COLO668 (cell line): Measurements from ENCODE around the gene BICC1.

Experiments
- DNase-seq: peaks from one replicate; lab custom pipeline; 2025; ENCODE audit not compliant: unreplicated experiment; lab: John Stamatoyannopoulos, UW

Gene BICC1

GRCh38 chr10:58817201-58817846, 304.7 kb downstream of the BICC1 start:
- no peak for DNase-seq

- DNase-seq: no peak
These were observed 306.2 kb downstream of the BICC1 start for GRCh38 chr10:58818900-58819299.

GRCh38 chr10:58820386-58820785, 307.7 kb downstream of the BICC1 start:
- DNase-seq: no peak

- no peak for DNase-seq
These were observed 308.4 kb downstream of the BICC1 start for GRCh38 chr10:58820861-58821751.

GRCh38 chr10:58821752-58822056, 309.0 kb downstream of the BICC1 start:
- no peak for DNase-seq

- DNase-seq: no peak
These were observed 311.3 kb downstream of the BICC1 start for GRCh38 chr10:58823983-58824382.

- DNase-seq: no peak
These were observed 311.7 kb downstream of the BICC1 start for GRCh38 chr10:58824396-58824795.

- DNase-seq: no peak
These were observed 314.0 kb downstream of the BICC1 start for GRCh38 chr10:58826694-58827093.

- DNase-seq: no peak
These were observed 314.7 kb downstream of the BICC1 start for GRCh38 chr10:58827381-58827780.

GRCh38 chr10:58829839-58830238, 317.2 kb downstream of the BICC1 start:
- DNase-seq: no peak

- no peak for DNase-seq
These were observed 318.0 kb downstream of the BICC1 start for GRCh38 chr10:58830697-58831096.

GRCh38 chr10:58833771-58834561, 321.3 kb downstream of the BICC1 start:
- DNase-seq: no peak

GRCh38 chr10:58836176-58836700, 323.6 kb downstream of the BICC1 start:
- DNase-seq: no peak

- DNase-seq: no peak
These were observed 324.4 kb downstream of the BICC1 start for GRCh38 chr10:58836991-58837575.

- DNase-seq: no peak
These were observed 325.2 kb downstream of the BICC1 start for GRCh38 chr10:58837826-58838225.

GRCh38 chr10:58838561-58839208, 326.0 kb downstream of the BICC1 start:
- DNase-seq: no peak

- DNase-seq: no peak
These were observed 327.1 kb downstream of the BICC1 start for GRCh38 chr10:58839771-58840170.

- DNase-seq: no peak
These were observed 328.3 kb downstream of the BICC1 start for GRCh38 chr10:58840840-58841435.

GRCh38 chr10:58842860-58843376, 330.2 kb downstream of the BICC1 start:
- DNase-seq: no peak

- DNase-seq: no peak
These were observed 331.1 kb downstream of the BICC1 start for GRCh38 chr10:58843760-58844159.
